Adrenal gland (tissue), 12 donors: ENCODE measurements around the gene UBE2Q2. TPM values are rescaled to one million over a fixed set of nuclear protein-coding genes. Genes with fewer than 3 reads are reported as not detected.

Source experiments
- DNase-seq, 7 donors: peaks; one replicate each; pipeline ENCODE4 v3.0.0-alpha.2; 2019 to 2020
- H3K27ac ChIP-seq, 5 donors: fragments of 200-600 bp; sonication (generic) in 4 of 5; 1 replicate in 3 of 5; 2 replicates in 2 of 5; pipeline versions ENCODE4 v1.5.1 to v1.8.0; 2016 to 2020; ENCODE audit warnings: mild to moderate bottlenecking in 1 of 5
- H3K27me3 ChIP-seq: fragments of 200-600 bp; 2 replicates; pipeline ENCODE4 v1.8.0; 2021
- H3K36me3 ChIP-seq, 2 donors: fragments of 200-600 bp; replicated peaks in 1 of 2; 1 replicate in 1 of 2; 2 replicates in 1 of 2; pipeline versions ENCODE4 v1.5.1 to v1.8.0; 2018 to 2022
- H3K4me1 ChIP-seq, 2 donors: fragments of 200-600 bp; replicated peaks in 1 of 2; 1 replicate in 1 of 2; 2 replicates in 1 of 2; pipeline versions ENCODE4 v1.5.1 to v1.8.0; 2018 to 2021
- H3K4me3 ChIP-seq, 4 donors: fragments of 200-600 bp; sonication (generic) in 3 of 4; one replicate each; pipeline ENCODE4 v1.5.1; 2016 to 2018
- H3K9me3 ChIP-seq, 3 donors: fragments of 200-600 bp; sonication (generic) in 1 of 3; replicated peaks in 1 of 3; 1 replicate in 2 of 3; 2 replicates in 1 of 3; pipeline versions ENCODE4 v1.5.1 to v1.8.0; 2016 to 2021
- CTCF ChIP-seq, 6 experiments: fragments of 450-650 bp in 4 of 6; fragments of 200-600 bp in 2 of 6; sonication (generic) in 1 of 6; IDR thresholded peaks; 1 replicate in 5 of 6; 2 replicates in 1 of 6; pipeline versions ENCODE4 v1.5.1 to v1.8.0; 2016 to 2021; ENCODE audit warnings: antibody characterized with exemption in 6 of 6, mild to moderate bottlenecking in 2 of 6, moderate library complexity in 1 of 6
- POLR2A ChIP-seq, 2 donors: fragments of 450-650 bp; IDR thresholded peaks; one replicate each; pipeline ENCODE4 v1.6.1; 2017; ENCODE audit warnings: antibody characterized with exemption in 2 of 2, mild to moderate bottlenecking in 2 of 2, moderate library complexity in 1 of 2
- WGBS, 4 donors: extraction: QIAGEN DNeasy Blood & Tissue Kit in 2 of 4; methylation state at CpG; one replicate each; pipeline versions ENCODE4 v1.1.5 to v1.1.7; 2013 to 2017; 5-methylcytosine and 5-hydroxymethylcytosine counted together
- intact Hi-C, 2 donors: fragments of 100-400 bp; cut with DNase I; formaldehyde crosslinking; loops; one replicate each; pipeline versions ENCODE4 v1.14.1 to v1.15.0; 2022 to 2023
- polyA plus RNA-seq, 3 donors: library from polyadenylated mRNA; stranded (reverse); fragments of 200-250 nt in 2 of 3; fragments of 350-450 nt in 1 of 3; fragmentation: Illumina TruSeq in 1 of 3; extraction: RNeasy Lipid Tissue Mini Kit (QIAGEN cat#74804) in 1 of 3; gene quantifications; one replicate each; pipeline ENCODE4 v1.2.3, GENCODE V29; 2013 to 2014
- total RNA-seq, 9 donors: library from RNA; depleted of rRNA in 4 of 9; stranded (reverse); fragments of >200 nt in 4 of 9; fragments of 120-200 nt in 1 of 9; fragmentation: NEBNext Ultra II Directional in 1 of 9; extraction: Animal tissue kit (Norgen Biotek cat#: 25700) in 1 of 9; gene quantifications; one replicate each; pipeline versions ENCODE4 v1.1.0 to v1.2.4, GENCODE V29; 2013 to 2023
- donor health status: healthy with polysubstance abuse.
- donor health status: Bipolar disorder and iron deficiency.
- donor health status: DM: yes; HTN: yes; CAD: no.
- donor health status: DM: no; HTN: no; CAD: no.
- donor health status: DM: no; HTN: no; CAD: no.
- donor health status: DM: yes; HTN: yes; CAD: no.

Gene UBE2Q2
- total and polyA plus RNA-seq, 12 donors, result 18.7 to 76.7 (median 45.2) TPM

GRCh38 chr15:75942464-75942863, 99.2 kb downstream of the UBE2Q2 start:
- TF ChIP-seq CTCF (IDR thresholded peaks at IDR 0.05), result no peak
- TF ChIP-seq POLR2A (IDR thresholded peaks at IDR 0.05), result no peak
- no peaks in the 10 kb centered on the region for H3K27me3 ChIP-seq
- no peak overlapping the region for H3K27ac ChIP-seq
- no peaks in the 10 kb centered on the region for H3K36me3 ChIP-seq
- no peak overlapping the region for H3K4me3 ChIP-seq
- intact Hi-C loops, result no loop called here
- WGBS, 4 donors, result 55 to 74% (median 66%) methylated on average over 3 of the region's 3 CpGs
- no peaks in the 10 kb centered on the region for H3K9me3 ChIP-seq
- no peak for DNase-seq
- no peaks in the 10 kb centered on the region for H3K4me1 ChIP-seq

GRCh38 chr15:75943246-75943645, 100.0 kb downstream of the UBE2Q2 start:
- TF ChIP-seq POLR2A (IDR thresholded peaks at IDR 0.05) (no peak), CTCF (IDR thresholded peaks at IDR 0.05) (no peak)
- Histone ChIP-seq H3K9me3 (no peaks in the 10 kb centered on the region), H3K27me3 (no peaks in the 10 kb centered on the region), H3K36me3 (no peaks in the 10 kb centered on the region), H3K4me1 (no peaks in the 10 kb centered on the region), H3K4me3 (no peak overlapping the region), H3K27ac (no peak overlapping the region)
- intact Hi-C loops, result no loop called here
- WGBS, 4 donors, result 75 to 81% (median 77%) methylated on average over 5 of the region's 5 CpGs
- no peak for DNase-seq

- no peak overlapping the region for H3K4me3 ChIP-seq
- H3K9me3 ChIP-seq, result no peaks in the 10 kb centered on the region
- no peak overlapping the region for H3K27ac ChIP-seq
- intact Hi-C loops, result no loop called here
- no peak for DNase-seq
- no peaks in the 10 kb centered on the region for H3K27me3 ChIP-seq
- TF ChIP-seq POLR2A (IDR thresholded peaks at IDR 0.05) (no peak), CTCF (IDR thresholded peaks at IDR 0.05) (no peak)
- 61 to 85% (median 64%) methylated on average over 1 of the region's 1 CpG for WGBS, 4 donors
- H3K36me3 ChIP-seq, result no peaks in the 10 kb centered on the region
- no peaks in the 10 kb centered on the region for H3K4me1 ChIP-seq
Observed at GRCh38 chr15:75943713-75944215, 100.5 kb downstream of the UBE2Q2 start.

- H3K27me3 ChIP-seq, result no peaks in the 10 kb centered on the region
- H3K9me3 ChIP-seq, result no peaks in the 10 kb centered on the region
- 62 to 83% (median 78%) methylated on average over 4 of the region's 4 CpGs for WGBS, 4 donors
- no peak overlapping the region for H3K4me3 ChIP-seq
- DNase-seq, result no peak
- H3K36me3 ChIP-seq, result no peaks in the 10 kb centered on the region
- no peak overlapping the region for H3K27ac ChIP-seq
- intact Hi-C loops, result no loop called here
- no peaks in the 10 kb centered on the region for H3K4me1 ChIP-seq
- TF ChIP-seq POLR2A (IDR thresholded peaks at IDR 0.05) (no peak), CTCF (IDR thresholded peaks at IDR 0.05) (no peak)
Observed at GRCh38 chr15:75945953-75946352, 102.7 kb downstream of the UBE2Q2 start.
